CD14-positive monocyte (primary cell): ENCODE results near the gene KRTAP10-1. TPM values are rescaled to one million over a fixed set of nuclear protein-coding genes. Genes with fewer than 3 reads are reported as not detected.

Experiments used
- DNase-seq, 3 donors: peaks; one replicate each; pipeline ENCODE4 v3.0.0-alpha.2; 2011 to 2022
- H2AFZ ChIP-seq: 2 replicates; pipeline ENCODE4 v1.6.0; 2012; ENCODE audit warnings: mild to moderate bottlenecking, low read depth, low read length, inconsistent platforms; ENCODE audit not compliant: insufficient read depth, poor library complexity, severe bottlenecking
- H3K27ac ChIP-seq, 2 donors: 1 replicate in 1 of 2; 2 replicates in 1 of 2; pipeline ENCODE4 v1.5.1; 2012 to 2013; ENCODE audit warnings: low read length in 2 of 2, control low read depth in 1 of 2, inconsistent platforms in 1 of 2, low read depth in 1 of 2, mild to moderate bottlenecking in 1 of 2
- H3K27me3 ChIP-seq, 2 donors: one replicate each; pipeline versions ENCODE4 v1.6.0 to v1.6.1; 2011 to 2013; ENCODE audit warnings: low read length in 2 of 2; ENCODE audit not compliant: control insufficient read depth in 2 of 2, insufficient read depth in 2 of 2
- H3K36me3 ChIP-seq, 2 donors: replicated peaks in 1 of 2; 1 replicate in 1 of 2; 2 replicates in 1 of 2; pipeline versions ENCODE4 v1.5.1 to v1.6.1; 2012 to 2013; ENCODE audit warnings: low read length in 2 of 2, control low read depth in 1 of 2, inconsistent platforms in 1 of 2, mild to moderate bottlenecking in 1 of 2; ENCODE audit not compliant: insufficient read depth in 2 of 2, control insufficient read depth in 1 of 2
- H3K4me1 ChIP-seq, 2 donors: 1 replicate in 1 of 2; 2 replicates in 1 of 2; pipeline versions ENCODE4 v1.5.1 to v1.6.1; 2012 to 2013; ENCODE audit warnings: low read length in 2 of 2, control low read depth in 1 of 2, inconsistent platforms in 1 of 2, mild to moderate bottlenecking in 1 of 2, moderate library complexity in 1 of 2; ENCODE audit not compliant: insufficient read depth in 2 of 2, control insufficient read depth in 1 of 2
- H3K4me2 ChIP-seq: replicated peaks from 2 replicates; pipeline ENCODE3; 2012; ENCODE audit warnings: low read length, moderate library complexity, mild to moderate bottlenecking; ENCODE audit not compliant: poor library complexity, severe bottlenecking; ENCODE audit errors: extremely low read depth
- H3K4me3 ChIP-seq, 3 experiments: fragments of 200-600 bp in 1 of 3; sonication (generic) in 1 of 3; replicated peaks in 1 of 3; 1 replicate in 2 of 3; 2 replicates in 1 of 3; pipeline ENCODE4 v1.5.1; 2011 to 2013; ENCODE audit warnings: low read length in 3 of 3, mild to moderate bottlenecking in 3 of 3, control low read depth in 2 of 3, low read depth in 2 of 3, inconsistent platforms in 1 of 3, moderate library complexity in 1 of 3
- H3K79me2 ChIP-seq: 2 replicates; pipeline ENCODE4 v1.6.0; 2012; ENCODE audit warnings: mild to moderate bottlenecking, control low read depth, inconsistent platforms, low read length, moderate library complexity; ENCODE audit not compliant: insufficient read depth
- H3K9ac ChIP-seq: 2 replicates; pipeline ENCODE4 v1.6.0; 2017; ENCODE audit warnings: low read length, mild to moderate bottlenecking; ENCODE audit not compliant: insufficient read depth, poor library complexity, severe bottlenecking
- H3K9me3 ChIP-seq, 2 donors: replicated peaks in 1 of 2; 1 replicate in 1 of 2; 2 replicates in 1 of 2; pipeline versions ENCODE4 v1.5.1 to v1.6.1; 2012 to 2013; ENCODE audit warnings: low read length in 2 of 2, control low read depth in 1 of 2; ENCODE audit not compliant: control insufficient read depth in 1 of 2, insufficient read depth in 1 of 2
- H4K20me1 ChIP-seq: 2 replicates; pipeline ENCODE4 v1.6.0; 2012; ENCODE audit warnings: mild to moderate bottlenecking, low read length, control low read depth, moderate library complexity; ENCODE audit not compliant: insufficient read depth
- H3K27ac Mint-ChIP-seq, 7 donors: one replicate each; pipeline ENCODE4 v1.8.0; 2020; ENCODE audit warnings: mild to moderate bottlenecking in 7 of 7, mixed read lengths in 7 of 7, moderate library complexity in 6 of 7, inconsistent platforms in 2 of 7
- H3K27me3 Mint-ChIP-seq, 3 donors: one replicate each; pipeline ENCODE4 v1.8.0; 2021 to 2022; ENCODE audit warnings: low read depth in 3 of 3, mild to moderate bottlenecking in 3 of 3, mixed read lengths in 3 of 3, moderate library complexity in 3 of 3, inconsistent platforms in 1 of 3
- H3K36me3 Mint-ChIP-seq, 2 donors: one replicate each; pipeline ENCODE4 v1.8.0; 2020; ENCODE audit warnings: mixed read lengths in 2 of 2, inconsistent platforms in 1 of 2, mild to moderate bottlenecking in 1 of 2
- H3K4me1 Mint-ChIP-seq: one replicate; pipeline ENCODE4 v1.8.0; 2020; ENCODE audit warnings: mild to moderate bottlenecking, mixed read lengths
- H3K4me3 Mint-ChIP-seq, 2 donors: one replicate each; pipeline ENCODE4 v1.8.0; 2020; ENCODE audit warnings: mild to moderate bottlenecking in 2 of 2, mixed read lengths in 2 of 2, moderate library complexity in 1 of 2
- H3K9me3 Mint-ChIP-seq, 7 donors: one replicate each; pipeline ENCODE4 v1.8.0; 2020 to 2022; ENCODE audit warnings: mixed read lengths in 7 of 7, mild to moderate bottlenecking in 6 of 7, moderate library complexity in 6 of 7, inconsistent platforms in 2 of 7
- CTCF ChIP-seq: fragments of 200-600 bp; IDR thresholded peaks from one replicate; pipeline ENCODE4 v1.8.0; 2022; ENCODE audit warnings: antibody characterized with exemption, mild to moderate bottlenecking
- WGBS: methylation state at CpG from one replicate; pipeline ENCODE4 v1.1.5; 2013; ENCODE audit warnings: missing lambda C conversion rate; ENCODE audit not compliant: insufficient coverage; 5-methylcytosine and 5-hydroxymethylcytosine counted together
- intact Hi-C, 2 donors: fragments of 100-400 bp; cut with micrococcal nuclease; formaldehyde crosslinking; loops; one replicate each; pipeline versions ENCODE4 v1.15.0 to v1.15.1; 2023
- polyA plus RNA-seq, 3 donors: library from polyadenylated mRNA; depleted of rRNA in 1 of 3; unstranded in 2 of 3; stranded (reverse) in 1 of 3; fragments of 300-500 nt in 2 of 3; fragments of >200 nt in 1 of 3; fragmentation: Illumina TruSeq in 2 of 3; gene quantifications; 1 replicate in 2 of 3; 2 replicates in 1 of 3; pipeline ENCODE4 v1.2.3, GENCODE V29; 2012 to 2021

KRTAP10-1 gene
- polyA plus RNA-seq, 3 donors: not detected

GRCh38 chr21:44498280-44499210 is 41.5 kb downstream of the KRTAP10-1 start:
- DNase-seq: no peak
- Histone ChIP-seq H3K79me2 (no peaks in the 10 kb centered on the region), H2AFZ (no peak overlapping the region), H3K36me3 (no peaks in the 10 kb centered on the region), H3K4me1 (no peaks in the 10 kb centered on the region), H3K4me3 (no peak overlapping the region), H3K27ac (no peak overlapping the region), H3K9me3 (peaks cover 8 to 9% of the 10 kb centered on the region in 2 donors), H3K4me2 (no peak overlapping the region), H3K27me3 (no peaks in the 10 kb centered on the region), H4K20me1 (no peaks in the 10 kb centered on the region), H3K9ac (no peak overlapping the region)
- Mint-ChIP-seq H3K27me3 (peaks cover 2 to 15% (median 5%) of the 10 kb centered on the region in 3 donors), H3K4me3 (no peak overlapping the region), H3K36me3 (no peaks in the 10 kb centered on the region), H3K9me3 (peaks cover 3 to 22% (median 8%) of the 10 kb centered on the region in 7 donors), H3K27ac (no peak overlapping the region), H3K4me1 (peaks cover 8% of the 10 kb centered on the region)
- no peak for TF ChIP-seq CTCF
- intact Hi-C loops: no loop called here
- WGBS: 86% methylated on average over 20 of the region's 27 CpGs

GRCh38 chr21:44497703-44498126 is 42.3 kb downstream of the KRTAP10-1 start:
- H4K20me1 ChIP-seq: no peaks in the 10 kb centered on the region
- Mint-ChIP-seq H3K9me3 (peaks cover 11 to 27% (median 16%) of the 10 kb centered on the region in 7 donors), H3K27ac (peak overlapping the region in 1 of 7 donors; percentile 40), H3K27me3 (peaks cover 2 to 14% (median 5%) of the 10 kb centered on the region in 3 donors), H3K4me3 (no peak overlapping the region), H3K4me1 (peaks cover 8% of the 10 kb centered on the region), H3K36me3 (no peaks in the 10 kb centered on the region)
- H3K27me3 ChIP-seq: no peaks in the 10 kb centered on the region
- H2AFZ ChIP-seq: no peak overlapping the region
- 42% methylated on average over 4 of the region's 6 CpGs for WGBS
- peaks cover 17% of the 10 kb centered on the region in 2 donors for H3K9me3 ChIP-seq
- intact Hi-C loops: no loop called here
- no peak overlapping the region for H3K4me2 ChIP-seq
- no peak overlapping the region for H3K27ac ChIP-seq
- DNase-seq: no peak
- H3K79me2 ChIP-seq: no peaks in the 10 kb centered on the region
- H3K36me3 ChIP-seq: no peaks in the 10 kb centered on the region
- no peak for TF ChIP-seq CTCF
- H3K9ac ChIP-seq: no peak overlapping the region
- no peak overlapping the region for H3K4me3 ChIP-seq
- H3K4me1 ChIP-seq: no peaks in the 10 kb centered on the region
